Cardiac septum (tissue), 1 donor: Measurements from ENCODE around the gene COG3. TPM values are rescaled to one million over a fixed set of nuclear protein-coding genes. Genes with fewer than 3 reads are reported as not detected.

Experiments used
- total RNA-seq: library from RNA; stranded (reverse); fragmentation: NEBNext Ultra II Directional; extraction: Animal tissue kit (Norgen Biotek cat#: 25700); gene quantifications from one replicate; pipeline ENCODE4 v1.2.1, GENCODE V29; 2021
- donor health status: DM: no; HTN: no; CAD: no.

The COG3 gene
- total RNA-seq, 1 donor from 2014 or later, result 16.5 TPM

Other genes starting within 250 kb of the COG3 start
- 3,215 TPM for gene TPT1, start 123.8 kb upstream of the COG3 start, total RNA-seq
- gene SLC25A30, start 46.6 kb upstream of the COG3 start, total RNA-seq, result 83.4 TPM
- not detected for gene ERICH6B, start 150.8 kb downstream of the COG3 start, total RNA-seq
- not detected for gene CBY2, start 237.4 kb downstream of the COG3 start, total RNA-seq